NCI-H2081 (cell line): ENCODE results near the gene MAP3K14.

Experiments
- DNase-seq, 2 experiments: peaks; one replicate each; lab custom pipeline; 2025; lab: John Stamatoyannopoulos, UW

Gene MAP3K14

DNA sequence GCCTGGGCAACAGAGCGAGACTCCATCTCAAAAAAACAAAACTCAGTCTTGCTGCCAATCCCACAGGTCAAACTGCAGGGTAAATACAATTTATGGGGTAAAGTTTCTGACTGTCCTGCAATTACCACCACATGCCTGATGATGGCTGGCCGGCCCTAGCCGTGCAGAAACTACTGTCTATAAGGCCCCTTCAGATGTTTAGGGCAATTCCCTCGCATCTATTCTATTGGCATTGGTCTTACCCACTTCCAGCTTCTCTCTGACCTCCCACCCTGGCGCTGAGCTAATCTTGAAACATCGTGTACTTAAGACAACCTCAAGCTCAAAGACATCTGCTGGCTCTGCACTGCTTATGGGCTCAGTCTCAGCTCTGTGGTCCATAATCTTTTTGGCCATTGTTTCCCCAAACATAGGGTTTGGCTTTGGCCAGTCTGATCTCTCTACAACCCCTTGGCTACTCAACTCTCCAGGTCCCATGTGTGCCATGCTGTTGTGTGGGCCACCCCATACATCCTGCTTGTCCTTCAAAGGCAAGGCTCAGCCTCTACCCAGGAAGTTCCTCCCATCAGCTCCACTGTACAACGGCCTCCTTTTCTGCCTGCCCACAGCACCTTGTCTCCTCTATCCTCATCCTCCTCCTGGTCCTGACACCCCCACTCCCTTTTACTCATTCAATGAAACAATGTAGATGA lies 16.6 kb downstream of the MAP3K14 start:
- DNase-seq = no peak

GRCh38 chr17:45299361-45299760 lies 17.5 kb downstream of the MAP3K14 start:
- DNase-seq = no peak

DNA sequence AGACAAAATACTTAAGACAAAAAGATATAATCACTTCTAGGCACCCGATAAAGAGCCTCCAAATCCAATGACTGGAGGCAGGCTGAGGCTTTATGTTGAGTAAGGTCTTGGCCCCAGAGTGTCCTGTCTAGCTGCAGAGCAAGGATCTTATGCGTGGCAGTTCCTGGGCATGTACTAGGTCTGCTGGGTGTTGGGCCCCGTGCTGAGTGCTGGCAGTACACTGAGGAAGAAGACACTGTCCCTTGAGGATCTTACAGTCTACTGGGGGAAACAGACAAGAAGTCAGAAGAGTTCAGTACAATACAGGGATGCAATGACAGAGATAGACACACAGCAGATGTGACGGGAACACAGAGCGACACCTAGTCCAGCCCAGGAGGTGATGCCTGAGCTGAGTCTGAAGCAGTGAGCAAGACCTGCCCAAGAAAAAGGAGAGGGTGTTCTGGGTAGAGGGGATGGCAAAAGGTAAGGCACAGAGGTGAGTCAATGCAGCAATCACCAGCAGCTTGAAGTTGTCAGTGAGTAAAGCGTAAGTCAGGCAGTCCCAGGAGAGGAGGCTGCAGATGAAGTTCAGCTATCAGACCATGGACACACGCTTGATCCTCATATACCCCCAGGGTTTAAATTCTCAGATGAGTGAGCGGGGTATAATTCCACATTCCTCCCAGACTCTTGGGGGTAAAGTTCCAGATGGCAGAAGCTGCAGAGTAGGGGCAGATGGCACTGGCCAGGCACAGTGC lies 18.1 kb downstream of the MAP3K14 start:
- no peak for DNase-seq

GRCh38 chr17:45296833-45297124 lies 20.0 kb downstream of the MAP3K14 start:
- DNase-seq = no peak

DNA sequence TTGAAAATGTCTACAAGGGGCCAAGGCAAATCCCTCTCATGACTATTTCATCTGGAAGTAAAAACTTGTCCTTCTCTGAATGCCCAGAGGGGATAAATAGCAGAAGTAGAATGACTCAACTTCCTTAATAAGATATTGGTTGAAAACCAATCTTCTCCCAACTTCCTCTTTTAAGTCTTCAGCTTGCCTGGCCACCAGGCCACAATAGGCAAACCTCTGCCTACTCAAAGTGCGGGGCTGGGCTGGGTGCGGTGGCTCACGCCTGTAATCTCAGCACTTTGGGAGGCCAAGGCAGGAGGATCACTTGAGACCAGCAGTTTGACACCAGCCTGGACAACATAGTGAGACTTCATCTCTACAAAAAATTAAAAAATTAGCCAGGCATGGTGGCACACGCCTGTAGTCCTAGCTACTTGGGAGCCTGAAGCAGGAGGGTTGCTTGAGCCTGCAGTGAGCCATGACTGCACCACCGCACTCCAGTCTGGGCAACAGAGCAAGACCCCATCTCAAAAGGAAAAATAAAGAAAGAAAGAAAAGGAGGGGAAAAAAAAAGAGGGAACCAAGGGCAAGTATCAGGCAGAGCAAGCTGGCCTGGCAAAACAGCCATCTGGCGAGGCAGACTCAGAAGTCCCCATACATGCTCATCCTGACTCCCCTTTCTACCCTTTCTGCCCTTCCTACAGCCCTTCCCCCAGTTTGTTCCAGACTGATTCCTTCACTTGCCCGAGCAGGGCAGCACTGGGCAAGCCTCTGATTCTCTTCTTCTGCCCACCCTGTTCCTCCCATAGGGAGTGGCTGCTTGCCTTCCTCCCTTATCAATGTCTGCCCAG lies 20.6 kb downstream of the MAP3K14 start:
- no peak for DNase-seq

DNA sequence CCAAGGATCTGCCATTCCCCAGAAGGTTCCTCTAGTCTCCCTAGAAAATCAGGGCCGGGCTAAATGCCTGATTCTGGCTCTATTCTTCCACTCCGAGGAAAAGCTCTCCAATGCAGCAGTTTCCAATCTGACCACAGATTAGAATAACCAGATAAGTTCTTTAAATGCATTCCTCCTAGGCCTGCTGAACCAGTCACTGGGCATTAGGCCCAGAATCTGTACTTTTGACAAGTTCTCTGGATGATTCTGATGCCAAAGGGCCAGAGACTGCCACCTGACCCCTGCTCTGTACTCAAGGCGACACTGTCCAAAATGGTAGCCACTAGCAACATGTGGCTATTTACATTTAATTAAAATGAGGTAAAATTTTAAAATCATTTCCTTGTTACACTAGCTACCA lies 22.3 kb downstream of the MAP3K14 start:
- DNase-seq = no peak

- DNase-seq = no peak
These were observed 23.2 kb downstream of the MAP3K14 start for GRCh38 chr17:45293413-45294211.

DNA sequence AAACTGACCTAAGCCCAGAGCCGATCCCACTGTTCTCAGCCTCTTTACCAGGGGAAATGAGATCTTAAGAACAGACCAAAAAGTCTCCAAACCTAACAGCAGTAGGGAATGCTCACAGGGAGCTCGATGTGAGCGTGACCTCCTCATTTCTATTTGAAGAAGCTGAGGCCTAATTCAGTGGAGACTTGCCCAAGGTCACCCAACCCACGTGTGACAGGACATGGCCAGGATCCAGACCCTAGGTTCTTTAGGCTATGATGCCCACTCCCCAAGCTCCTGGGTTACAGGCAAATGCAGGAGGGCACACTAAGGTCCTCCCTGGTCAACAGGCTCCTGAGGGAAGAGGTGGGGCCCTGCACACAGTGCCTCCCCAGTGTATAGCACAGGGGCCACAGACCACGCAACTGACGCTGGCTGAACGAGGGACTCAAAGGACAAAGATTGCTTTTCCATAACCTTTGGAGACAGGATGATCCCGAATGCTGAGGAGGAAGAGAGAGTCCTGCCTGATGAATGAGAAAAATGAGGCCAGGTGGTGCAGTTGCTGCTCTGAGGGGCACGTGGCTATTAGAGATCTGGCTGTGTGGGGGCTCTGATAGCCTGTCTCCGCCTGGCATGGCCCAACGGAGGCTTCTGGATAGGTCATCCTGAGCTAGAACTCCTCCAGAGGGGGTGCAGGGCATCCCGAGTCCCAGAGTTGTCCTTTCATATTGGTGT lies 24.0 kb downstream of the MAP3K14 start:
- DNase-seq = no peak

GRCh38 chr17:45291171-45291805 lies 25.5 kb downstream of the MAP3K14 start:
- no peak for DNase-seq

DNA sequence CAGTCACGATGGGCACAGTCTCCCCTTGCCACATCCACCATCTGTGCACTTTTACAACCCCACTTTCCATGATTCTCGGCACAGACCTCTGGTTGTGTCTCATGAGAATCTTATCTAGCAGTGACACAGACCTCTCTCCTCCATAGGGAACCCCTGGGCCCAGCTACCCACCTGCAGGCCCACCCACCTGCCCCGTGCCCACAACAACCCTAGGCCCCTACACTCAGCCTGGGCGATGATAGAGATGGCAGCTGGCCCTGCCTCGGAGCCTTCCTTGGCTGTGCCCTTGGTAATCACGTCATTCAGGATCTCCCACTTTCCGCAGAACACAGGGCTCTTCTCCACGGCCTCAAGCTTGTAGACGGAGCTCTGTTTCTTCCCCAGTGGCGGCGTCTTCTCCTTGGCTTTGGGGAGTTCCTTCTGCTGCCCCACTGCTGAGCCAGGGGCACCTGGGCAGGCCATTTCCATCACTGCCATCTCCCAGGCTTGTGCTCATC lies 26.5 kb downstream of the MAP3K14 start:
- DNase-seq = no peak

- DNase-seq = no peak
These were observed 27.2 kb downstream of the MAP3K14 start for GRCh38 chr17:45289301-45290268.

- peak; percentile 51 to 66 for DNase-seq
These were observed 28.0 kb downstream of the MAP3K14 start for GRCh38 chr17:45288825-45289224.

GRCh38 chr17:45287526-45288500 lies 29.0 kb downstream of the MAP3K14 start:
- DNase-seq = peak; percentile 18 to 43

DNA sequence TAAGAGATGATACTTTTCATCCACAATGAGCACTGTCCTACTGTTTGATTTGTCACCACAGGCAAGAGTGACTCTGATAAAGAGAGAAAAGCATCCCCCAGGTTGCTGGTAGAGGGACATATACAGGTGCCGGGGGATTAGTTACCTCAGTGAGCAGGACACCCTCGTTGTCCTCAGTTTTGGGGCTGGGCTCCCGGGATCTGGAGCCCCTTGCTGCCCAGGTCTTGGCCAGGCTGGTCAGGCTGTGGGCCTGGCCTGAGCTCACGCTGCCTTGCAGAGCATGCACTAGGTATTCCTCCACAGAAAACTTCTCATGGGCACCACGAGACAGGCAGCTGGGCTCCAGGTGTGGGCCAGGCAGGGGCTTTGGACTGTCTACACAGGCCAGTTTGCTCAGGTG lies 30.5 kb downstream of the MAP3K14 start:
- no peak for DNase-seq

- DNase-seq = no peak
These were observed 32.4 kb downstream of the MAP3K14 start for GRCh38 chr17:45284176-45285140.

DNA sequence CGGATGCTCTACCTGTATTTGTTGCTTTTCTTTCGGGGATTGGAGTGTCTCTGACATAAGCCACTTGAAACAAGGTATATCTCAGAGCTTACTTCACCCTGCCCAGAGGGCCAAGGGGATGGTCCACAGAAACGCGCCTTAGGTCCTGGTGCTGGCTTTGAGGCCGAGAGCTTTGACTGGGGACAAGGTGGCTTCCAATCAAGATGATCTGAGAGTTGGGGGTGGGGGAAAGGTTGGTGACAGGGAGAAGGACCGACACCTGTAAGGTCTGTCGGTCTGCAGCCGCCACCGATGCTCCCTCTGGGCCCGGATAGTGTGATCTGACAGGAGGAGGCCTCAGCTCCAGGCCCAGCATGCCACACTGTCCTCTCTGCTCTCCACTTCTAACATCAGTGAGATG lies 33.1 kb downstream of the MAP3K14 start:
- no peak for DNase-seq
